Measurements from ENCODE around the gene OAS3.

DNA sequence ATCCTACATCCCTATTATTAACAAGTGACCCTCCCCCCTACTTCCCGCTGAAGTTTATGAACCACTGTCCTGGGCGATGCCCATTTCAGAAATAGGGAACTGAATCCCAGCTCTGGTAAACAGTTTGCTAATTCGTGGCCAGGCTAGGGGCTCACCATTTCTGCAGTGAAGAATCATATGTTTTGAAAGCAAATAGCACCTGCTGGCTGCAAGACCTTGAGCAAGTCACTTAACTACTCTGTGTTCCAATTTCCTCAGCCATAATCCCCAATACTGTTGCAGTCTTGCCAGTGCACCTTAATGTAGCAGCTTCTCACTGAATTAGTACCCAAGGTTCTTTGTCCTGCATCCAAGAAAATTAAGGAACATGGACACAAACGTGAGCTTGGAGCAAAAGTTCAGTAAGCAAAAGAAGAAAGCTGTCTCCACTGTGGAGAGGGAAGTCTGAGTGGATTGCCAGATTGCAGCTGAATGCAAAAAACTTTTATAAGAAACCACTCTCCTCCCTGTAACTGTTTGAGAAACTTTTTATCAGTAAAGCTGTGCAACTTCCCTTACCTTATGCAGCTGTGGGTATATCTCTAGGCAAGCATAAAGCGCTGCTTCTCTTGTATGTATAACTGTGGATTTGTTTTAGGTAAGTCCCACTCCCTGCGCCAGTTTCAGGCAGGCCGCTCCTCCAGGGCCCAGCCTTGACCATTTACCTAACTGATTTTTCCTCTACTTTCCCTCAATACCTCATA is 30.7 kb upstream of the OAS3 start:
- TF ChIP-seq SUZ12 (IDR thresholded peaks at IDR 0.05) = no peak
- no peak for TF ChIP-seq HDGF (IDR thresholded peaks at IDR 0.05; ENCODE audit: borderline replicate concordance)
- no peak for TF ChIP-seq FOXA1 (IDR thresholded peaks at IDR 0.05)
- TF ChIP-seq SP1 (IDR thresholded peaks at IDR 0.05) = no peak
- TF ChIP-seq ELF4 (IDR thresholded peaks at IDR 0.05) = no peak
- no peak for TF ChIP-seq NFRKB (IDR thresholded peaks at IDR 0.05)
- no peak for TF ChIP-seq LEF1 (IDR thresholded peaks at IDR 0.05; ENCODE audit: borderline replicate concordance)
- no peak for TF ChIP-seq ARNT (IDR thresholded peaks at IDR 0.05)
- no peak for TF ChIP-seq FOXK2 (IDR thresholded peaks at IDR 0.05)
- TF ChIP-seq FOXM1 (IDR thresholded peaks at IDR 0.05; ENCODE audit: borderline replicate concordance) = no peak

Data from HEK293T (cell line).